Stimulated activated CD4-positive, alpha-beta T cell treated with anti-CD3 and anti-CD28 coated beads, Interleukin-1b, Interleukin-23, amount 100 ng/mL, for 4 hours (primary cell): Measurements from ENCODE around the gene AKT3.
"Not testable (repeated sequence)": the region's sequence is repeated elsewhere in the genome, so short reads cannot be mapped to it uniquely, and the experiment has no call there.

ENCODE experiments used
- DNase-seq, 2 donors: peaks; one replicate each; pipeline ENCODE4 v3.0.0-alpha.2; 2020; ENCODE audit warnings: low read depth in 2 of 2

The AKT3 gene

DNA sequence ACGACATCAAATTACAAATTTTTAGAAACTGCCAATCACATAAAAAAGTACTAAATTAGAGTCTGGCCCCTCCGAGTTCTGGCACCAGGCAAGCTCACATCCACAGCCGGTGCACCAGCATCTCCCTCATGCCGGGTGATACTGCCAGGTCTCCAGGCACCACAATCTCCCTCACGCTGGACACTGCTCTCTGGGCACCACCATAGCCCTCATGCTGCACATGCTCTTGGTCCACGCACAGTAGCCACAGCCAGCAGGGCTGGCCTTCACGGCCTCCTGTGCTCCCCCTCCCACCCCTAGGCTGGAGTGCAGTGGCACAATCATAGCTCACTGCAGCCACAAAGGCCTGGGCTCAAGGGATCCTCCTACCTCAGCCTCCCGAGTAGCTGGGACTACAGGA, 65.5 kb downstream of the AKT3 start:
- no peak for DNase-seq

DNA sequence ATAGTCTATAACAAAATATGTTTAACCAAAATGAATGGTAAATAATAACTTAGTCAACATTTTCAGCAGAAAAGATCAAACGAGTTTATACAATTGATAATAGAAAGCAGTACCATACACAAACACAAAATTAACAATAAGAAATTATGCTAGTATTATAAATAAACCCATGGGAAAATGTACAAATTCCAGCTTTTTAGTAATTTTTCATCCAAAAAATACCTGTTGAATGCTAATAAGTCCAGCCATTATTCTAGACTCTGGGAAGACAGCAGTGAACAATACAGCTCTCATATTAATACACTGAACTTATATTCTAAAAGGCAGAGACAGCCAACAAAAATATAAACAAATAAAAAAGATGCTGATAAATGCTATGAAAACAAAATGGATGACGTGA, 66.3 kb downstream of the AKT3 start:
- no peak for DNase-seq

DNA sequence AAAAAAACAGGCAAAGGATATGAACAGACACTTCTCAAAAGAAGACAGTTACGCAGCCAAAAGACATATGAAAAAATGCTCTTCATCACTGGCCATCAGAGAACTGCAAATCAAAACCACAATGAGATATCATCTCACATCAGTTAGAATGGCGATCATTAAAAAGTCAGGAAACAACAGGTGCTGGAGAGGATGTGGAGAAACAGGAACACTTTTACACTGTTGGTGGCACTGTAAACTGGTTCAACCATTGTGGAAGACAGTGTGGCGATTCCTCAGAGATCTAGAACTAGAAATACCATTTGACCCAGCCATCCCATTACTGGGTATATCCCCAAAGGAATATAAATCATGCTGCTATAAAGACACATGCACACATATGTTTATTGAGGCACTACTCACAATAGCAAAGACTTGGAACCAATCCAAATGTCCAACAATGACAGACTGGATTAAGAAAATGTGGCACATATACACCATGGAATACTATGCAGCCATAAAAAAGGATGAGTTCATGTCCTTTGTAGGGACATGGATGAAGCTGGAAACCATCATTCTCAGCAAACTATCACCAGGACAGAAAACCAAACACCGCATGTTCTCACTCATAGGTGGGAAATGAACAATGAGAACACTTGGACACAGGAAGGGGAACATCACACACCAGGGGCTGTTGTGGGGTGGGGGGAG, 77.5 kb downstream of the AKT3 start:
- not testable (repeated sequence) for DNase-seq

GRCh38 chr1:243770860-243771259, 79.2 kb downstream of the AKT3 start:
- no peak for DNase-seq

DNA sequence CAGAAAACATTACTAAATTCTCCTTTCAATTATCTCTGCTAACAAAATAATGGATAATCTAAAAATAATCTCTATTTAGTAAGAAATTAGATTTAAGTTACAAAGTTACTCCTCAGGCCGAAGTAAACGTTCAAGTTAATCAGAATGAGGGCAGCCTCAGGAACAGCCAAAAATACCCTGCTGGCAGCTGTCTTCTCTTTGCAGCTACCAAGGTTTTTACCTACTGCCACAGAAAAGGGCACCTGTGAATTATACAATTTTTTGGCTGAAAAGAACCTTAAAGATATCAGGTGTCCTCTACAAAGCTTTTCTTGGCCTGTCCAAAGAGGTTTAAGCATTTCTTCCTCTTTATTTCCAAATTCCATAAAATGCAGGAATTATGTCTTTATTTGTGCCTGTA, 84.4 kb downstream of the AKT3 start:
- DNase-seq, result no peak

GRCh38 chr1:243763806-243764205, 86.2 kb downstream of the AKT3 start:
- DNase-seq, result no peak

GRCh38 chr1:243758647-243759046, 91.4 kb downstream of the AKT3 start:
- DNase-seq, result no peak

GRCh38 chr1:243756529-243756928, 93.5 kb downstream of the AKT3 start:
- DNase-seq, result no peak

- DNase-seq, result no peak
Measured at GRCh38 chr1:243754348-243754747, 95.7 kb downstream of the AKT3 start.

DNA sequence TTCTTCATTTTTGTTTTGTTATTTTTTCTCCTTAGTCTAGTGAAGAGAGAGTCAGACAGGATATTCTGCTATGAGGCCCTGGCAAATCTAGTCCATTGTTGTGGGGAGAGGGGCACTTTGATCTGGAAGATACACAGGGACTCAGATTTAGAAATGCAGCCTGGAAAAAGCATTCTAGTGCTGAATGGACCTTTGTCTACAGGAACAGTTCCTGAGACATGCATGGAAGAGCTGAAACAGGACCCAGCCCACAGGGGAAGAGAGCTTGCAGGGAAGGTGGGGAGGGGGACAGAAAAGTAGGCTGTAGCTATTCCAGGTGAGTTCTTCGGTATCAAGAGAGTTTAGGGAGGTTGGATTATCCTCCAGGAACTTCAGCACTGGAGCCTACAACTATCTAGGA, 98.5 kb downstream of the AKT3 start:
- no peak for DNase-seq

DNA sequence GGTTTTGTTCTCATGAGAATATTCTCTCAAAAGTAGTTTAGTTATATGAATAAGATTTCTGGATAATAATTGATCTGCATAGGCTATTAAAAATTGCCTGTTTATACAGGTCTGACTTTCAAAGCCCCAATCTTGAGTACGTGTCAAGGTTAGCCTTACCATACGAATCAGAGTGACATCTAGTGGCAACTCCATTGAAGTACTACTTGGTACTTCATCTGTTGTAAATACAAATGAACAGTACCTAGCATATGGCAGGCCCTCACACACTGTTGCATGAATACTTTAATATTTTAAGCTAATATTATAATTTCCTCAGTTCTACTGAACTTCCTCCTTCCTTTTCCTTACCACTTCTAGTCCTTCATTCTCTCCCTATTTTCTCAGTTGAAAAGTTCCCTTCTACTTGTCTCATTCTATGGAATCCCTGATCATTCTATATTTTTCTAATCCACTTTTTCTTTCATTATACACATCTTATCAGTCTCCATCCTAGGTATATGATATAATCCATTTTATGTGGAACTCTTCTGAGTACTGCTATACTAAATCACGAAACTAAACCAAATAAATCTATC, 101.2 kb downstream of the AKT3 start:
- peak in 1 of 2 donors; percentile 18 for DNase-seq

- no peak for DNase-seq
Measured at GRCh38 chr1:243748227-243748626, 101.8 kb downstream of the AKT3 start.

GRCh38 chr1:243746751-243747150, 103.3 kb downstream of the AKT3 start:
- no peak for DNase-seq

DNA sequence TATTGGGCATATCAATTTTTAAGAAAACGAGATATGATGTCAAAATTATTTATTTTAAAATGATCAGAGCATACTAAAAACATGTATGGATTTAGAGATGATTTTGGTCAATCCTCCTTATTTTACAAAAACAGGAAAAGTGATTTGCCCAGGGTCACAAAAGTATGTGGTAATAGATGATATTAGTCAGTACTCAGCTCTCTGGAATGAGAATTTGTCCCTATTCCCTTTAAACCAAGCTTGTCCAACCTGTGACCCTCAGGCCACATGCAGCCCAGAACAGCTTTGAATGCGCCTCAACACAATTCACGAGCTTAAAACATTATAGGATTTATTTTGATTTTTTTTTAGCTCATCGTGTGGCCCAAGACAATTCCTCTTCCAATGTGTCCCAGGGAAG, 104.7 kb downstream of the AKT3 start:
- no peak for DNase-seq

DNA sequence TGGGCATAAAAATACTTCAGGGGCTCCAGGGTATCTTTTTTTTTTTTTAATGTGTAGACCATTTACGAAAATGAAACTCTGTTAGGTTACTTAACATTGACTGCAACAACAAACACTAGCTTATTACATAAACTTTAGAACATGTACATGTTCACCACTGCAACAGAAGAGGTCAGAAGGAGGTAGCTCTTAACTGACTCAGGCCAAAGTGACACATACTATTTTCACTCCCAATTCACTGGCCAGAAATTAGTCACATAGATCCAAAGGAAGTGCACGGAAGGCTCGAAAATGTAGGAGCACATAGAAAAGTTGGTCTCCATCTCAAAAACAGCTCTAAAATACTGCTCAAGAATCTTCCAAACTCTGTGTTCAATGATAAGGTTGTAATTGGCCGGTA, 107.2 kb downstream of the AKT3 start:
- DNase-seq, result no peak

DNA sequence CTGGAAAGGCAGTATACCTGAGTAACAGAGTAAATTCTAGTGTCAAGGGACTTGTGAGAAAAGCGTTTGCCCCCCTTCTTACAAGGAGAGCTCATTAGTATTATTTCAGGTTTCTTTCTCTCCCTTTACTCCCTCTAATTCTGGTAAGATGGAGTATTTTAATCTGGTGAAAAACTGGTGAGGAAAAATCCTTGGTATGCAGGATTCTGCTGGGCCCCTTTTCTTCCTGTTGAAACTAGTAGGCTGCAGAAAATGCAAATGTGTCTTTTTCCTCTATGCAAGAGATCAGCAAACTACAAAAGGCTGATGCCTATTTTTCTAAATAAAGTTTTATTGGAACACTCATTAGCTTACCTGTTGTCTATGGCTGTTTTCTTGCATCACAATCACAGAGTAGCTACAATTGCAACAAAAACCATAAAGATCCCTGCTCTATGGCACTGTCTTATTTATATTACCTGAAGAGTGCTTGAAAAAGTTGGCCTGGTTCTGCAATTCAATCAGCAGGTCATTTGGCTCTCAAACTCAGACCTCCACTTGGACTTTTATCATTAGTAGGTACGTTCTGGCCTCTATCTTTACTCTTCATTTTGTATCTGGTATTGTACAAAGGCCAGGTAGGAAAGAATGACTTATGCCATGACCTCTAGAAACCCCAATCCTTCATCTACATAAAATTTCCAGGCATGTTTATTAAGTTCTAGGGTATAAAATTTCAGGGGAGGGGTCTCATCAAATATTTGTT, 109.6 kb downstream of the AKT3 start:
- DNase-seq, result no peak

DNA sequence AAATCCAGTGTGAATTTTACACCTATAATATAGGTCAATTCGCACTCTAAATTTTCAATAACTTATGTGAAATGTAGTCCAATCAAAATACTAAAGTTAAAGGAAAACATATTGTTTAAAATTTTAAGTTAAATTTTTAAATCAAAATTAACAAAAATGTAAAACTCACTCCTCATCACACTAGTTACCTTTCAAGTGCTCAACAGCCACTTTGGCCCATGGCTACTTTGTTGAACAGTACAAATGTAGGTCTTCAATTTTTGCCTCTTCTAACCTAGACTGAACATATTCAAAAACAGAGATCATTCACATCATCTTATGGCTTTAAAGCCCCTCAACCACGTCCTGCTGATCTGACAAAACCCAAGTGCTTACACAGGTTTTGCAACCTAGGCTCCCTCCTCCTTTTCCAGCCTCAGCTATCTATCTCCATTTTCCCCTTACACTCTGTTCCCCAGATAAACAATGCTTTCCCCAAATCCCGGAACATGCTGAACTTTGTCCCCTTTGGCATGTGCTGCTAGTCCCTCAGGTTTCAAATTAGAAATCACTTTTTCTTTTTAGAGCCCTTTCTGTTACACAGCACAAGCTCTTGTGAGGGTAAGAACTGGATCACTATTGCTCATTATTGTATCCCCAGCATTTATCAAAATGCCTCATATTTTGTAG, 110.6 kb downstream of the AKT3 start:
- no peak for DNase-seq

- no peak for DNase-seq
Measured at GRCh38 chr1:243738020-243738419, 112.0 kb downstream of the AKT3 start.

GRCh38 chr1:243735457-243735856, 114.6 kb downstream of the AKT3 start:
- DNase-seq, result no peak

GRCh38 chr1:243734308-243734695, 115.7 kb downstream of the AKT3 start:
- DNase-seq, result no peak

- no peak for DNase-seq
Measured at GRCh38 chr1:243733670-243734307, 116.3 kb downstream of the AKT3 start.

DNA sequence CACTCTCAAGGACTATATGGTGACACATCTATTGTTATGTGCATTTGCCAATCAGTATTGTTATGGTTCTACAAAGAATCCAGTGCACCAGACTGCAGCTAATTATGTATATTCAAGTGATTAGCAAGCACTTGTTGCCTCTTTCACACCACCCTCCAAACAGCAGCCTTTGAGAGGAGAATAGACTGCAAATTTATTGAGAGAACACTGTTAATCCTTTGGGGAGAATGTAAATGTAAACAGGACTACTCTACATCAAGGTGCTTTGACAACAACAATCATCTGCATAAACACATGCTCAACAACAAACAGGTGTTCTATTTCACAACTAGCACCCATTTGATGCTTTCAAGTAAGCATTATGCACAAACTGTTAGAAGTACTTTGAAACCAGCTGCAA, 117.4 kb downstream of the AKT3 start:
- DNase-seq, result no peak
